DMS153 treated with DMSO at 0.1 percent for 48 hours (cell line): ENCODE results near the gene SEMA5A.
A peak's percentile ranks its signal among the peaks of the same experiment; 100 is the strongest.

ENCODE experiments used
- DNase-seq: peaks from one replicate; lab custom pipeline; 2025; ENCODE audit not compliant: unreplicated experiment; lab: John Stamatoyannopoulos, UW

The SEMA5A gene

DNA sequence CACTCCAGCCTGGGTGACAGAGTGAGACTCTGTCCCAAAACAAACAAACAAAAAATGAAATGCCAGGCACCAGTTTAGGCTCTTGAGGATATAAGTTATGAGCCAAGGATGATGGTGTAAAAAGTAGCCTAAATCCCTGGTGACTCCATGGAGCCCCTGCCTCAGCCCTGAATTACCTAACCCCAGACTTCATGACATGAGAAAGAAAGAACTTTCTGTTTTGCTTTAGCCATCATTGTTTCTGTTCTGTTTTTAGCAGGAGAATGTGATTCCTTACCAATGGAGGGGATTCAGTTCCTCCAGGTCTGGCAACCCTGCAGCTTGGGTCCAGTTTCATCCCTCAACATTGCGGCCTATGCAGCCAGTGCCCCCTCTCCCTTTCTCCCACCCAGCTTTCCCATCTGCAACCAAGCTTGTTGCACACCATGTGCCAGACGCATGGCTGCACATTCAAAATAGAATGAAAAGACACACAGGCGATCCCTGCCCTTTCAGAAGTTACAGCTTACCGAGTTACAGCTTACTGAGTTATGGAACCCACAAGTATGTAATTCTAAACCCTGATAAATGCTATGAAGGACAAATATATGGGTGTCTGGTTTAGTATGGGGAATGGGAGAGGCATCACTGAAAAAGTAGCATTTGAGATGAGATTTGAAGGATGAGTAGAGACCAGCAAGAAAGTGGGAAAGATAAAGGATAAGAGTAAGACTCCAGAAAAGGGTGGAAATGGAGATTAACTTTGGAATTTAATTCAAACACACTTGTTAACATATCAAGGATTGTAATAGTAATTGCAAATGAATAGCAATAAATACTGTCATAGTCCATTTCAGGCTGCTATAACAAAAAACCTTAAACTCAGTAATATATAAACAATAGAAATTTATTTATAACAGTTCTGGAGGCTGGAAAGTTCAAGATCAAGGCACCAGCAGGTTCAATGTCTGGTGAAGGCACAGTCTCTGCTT, 6.0 kb upstream of the SEMA5A start:
- DNase-seq, result no peak

DNA sequence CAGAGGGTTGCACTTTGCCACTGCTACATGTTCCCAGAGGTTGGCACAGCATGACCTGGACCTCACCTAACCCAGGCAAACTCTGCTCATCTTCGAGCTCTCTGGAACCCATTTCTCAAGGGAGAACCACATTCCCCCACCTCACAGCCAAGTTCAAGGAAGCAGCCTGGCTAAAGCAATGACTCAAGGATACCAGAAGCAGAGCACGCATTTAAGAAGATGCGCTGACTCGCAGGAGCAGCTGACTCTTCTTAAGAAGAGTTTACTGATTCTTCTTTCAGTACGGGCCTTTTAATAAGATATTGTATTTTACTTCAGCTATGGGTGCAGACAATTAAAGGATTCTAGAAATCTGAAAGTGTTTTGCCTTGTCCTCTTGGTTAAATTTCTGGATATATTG, 4.1 kb upstream of the SEMA5A start:
- no peak for DNase-seq

DNA sequence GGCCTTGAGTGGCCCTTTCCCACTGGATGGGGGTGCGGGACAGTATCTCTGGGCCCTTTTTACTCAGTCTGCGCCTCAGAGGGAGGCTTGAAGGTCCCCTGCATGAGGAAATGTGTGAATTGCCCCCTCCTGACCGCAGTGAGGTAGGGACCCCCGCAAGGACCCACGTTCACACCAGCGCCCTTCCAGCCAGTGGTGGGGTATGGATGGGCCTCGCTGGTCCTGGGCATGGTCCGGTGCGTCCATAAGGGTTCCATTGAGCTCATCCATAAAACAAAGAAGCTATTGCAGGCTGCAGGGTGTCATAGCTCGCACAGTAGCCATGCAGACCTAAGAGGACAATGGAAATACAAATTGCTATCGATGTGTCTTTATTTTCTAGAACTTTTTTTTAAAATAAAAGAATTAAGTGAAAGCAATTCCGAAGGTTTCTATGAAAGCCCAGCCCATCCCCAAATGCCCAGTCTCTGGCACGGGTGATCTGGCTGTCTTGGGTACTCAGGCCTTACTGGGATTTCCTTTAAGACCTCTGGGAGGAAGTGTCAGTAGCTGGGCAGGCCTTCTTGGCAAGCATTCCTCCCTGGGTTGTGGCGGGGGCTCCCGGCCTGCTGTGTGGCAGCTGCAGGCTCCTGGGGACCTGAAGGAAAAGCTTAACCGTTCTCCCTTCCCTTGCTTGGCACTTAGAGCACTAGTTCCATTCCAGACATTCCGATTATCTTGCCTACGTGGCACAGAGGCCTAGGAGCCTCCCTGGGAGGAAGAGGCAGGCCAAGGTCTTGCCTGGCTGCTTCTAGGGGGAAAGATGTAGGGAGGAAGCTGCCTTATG, 1.5 kb upstream of the SEMA5A start:
- no peak for DNase-seq

GRCh38 chr5:9545136-9545991, 511 bp downstream of the SEMA5A start:
- DNase-seq, result no peak

GRCh38 chr5:9544502-9545135, 1.3 kb downstream of the SEMA5A start:
- peak; percentile 89 for DNase-seq

DNA sequence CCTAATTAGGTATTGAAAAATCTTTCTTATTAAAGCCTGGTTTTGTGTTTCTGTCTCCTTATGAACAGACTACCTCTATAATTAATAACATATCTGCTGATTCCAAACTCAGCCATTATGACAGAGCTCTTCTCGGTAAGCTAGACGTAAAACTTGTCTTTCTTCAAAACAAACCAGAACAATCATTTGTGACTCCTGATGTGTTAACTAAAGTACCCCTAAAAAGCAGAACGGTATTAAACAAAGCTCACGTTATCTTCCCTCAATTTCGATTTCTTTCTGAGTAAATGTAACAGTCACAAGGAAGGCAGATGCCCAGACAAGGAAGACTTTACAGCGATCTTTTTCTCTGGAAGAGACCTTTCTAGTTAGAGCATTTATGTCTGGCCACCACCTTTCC, 1.8 kb downstream of the SEMA5A start:
- peak; percentile 53 for DNase-seq

GRCh38 chr5:9543311-9543920, 2.5 kb downstream of the SEMA5A start:
- no peak for DNase-seq

DNA sequence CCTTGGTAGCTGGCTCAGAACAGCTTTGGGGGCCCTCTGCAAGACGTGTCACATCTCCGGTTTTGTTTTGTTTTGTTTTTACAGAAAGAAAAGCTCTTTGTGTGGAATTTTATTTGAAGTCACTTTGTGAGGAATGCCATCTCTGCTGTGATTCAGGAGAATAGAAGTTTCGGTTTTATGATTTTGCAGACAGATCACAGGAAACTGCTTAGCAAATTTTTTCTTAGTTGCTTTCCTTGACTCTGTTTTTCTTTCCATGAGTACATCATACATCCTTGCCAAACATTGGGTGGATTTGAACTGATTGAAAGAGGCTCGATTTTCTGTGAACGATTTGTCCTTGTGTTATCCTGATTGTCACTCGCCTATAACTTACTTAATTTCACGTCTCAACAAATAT, 5.1 kb downstream of the SEMA5A start:
- DNase-seq, result no peak

- DNase-seq, result no peak
Observed at GRCh38 chr5:9538504-9538903, 7.4 kb downstream of the SEMA5A start.

DNA sequence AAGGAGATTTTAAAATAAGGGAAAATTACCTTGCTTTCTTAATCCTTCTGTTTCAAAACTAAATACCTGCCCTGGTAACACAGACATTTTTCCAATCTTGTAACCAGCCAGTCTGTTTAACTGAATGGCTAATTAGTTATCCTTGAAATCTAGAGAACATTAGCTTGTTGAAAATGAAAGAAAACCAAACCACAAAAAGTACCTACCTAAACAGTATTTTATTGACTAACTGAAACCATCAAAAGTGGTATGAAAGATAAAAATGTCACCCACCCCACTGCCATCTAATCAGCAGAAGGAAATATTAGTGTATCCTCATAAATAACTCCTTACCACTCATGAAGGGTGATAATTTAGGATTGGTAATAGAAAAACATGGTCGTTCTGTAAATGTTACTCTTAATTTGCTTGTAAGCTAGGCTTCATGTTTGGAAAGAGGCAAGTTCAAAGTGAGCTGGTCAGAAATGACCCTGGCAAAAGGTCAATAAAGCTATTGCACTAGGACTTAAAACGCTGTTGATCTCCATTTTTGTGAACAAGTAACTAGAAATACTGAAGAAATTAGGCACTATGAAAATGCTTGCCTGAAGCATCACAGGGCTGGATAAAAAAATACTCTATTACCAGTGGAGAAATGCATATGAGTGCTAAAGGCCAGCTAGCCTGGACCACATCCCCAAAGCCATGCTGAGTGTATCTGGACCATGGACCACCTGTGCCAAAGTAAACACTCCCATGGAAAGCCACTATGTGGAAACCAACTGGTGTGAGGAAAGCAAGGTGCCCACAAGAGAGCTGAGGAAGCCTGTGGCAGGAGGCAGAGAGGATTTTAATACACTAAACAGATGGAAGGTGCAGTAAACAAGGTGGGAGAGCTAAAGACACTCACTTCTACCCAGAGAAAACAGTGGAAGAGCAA, 8.4 kb downstream of the SEMA5A start:
- no peak for DNase-seq

- no peak for DNase-seq
Observed at GRCh38 chr5:9536717-9537116, 9.2 kb downstream of the SEMA5A start.

DNA sequence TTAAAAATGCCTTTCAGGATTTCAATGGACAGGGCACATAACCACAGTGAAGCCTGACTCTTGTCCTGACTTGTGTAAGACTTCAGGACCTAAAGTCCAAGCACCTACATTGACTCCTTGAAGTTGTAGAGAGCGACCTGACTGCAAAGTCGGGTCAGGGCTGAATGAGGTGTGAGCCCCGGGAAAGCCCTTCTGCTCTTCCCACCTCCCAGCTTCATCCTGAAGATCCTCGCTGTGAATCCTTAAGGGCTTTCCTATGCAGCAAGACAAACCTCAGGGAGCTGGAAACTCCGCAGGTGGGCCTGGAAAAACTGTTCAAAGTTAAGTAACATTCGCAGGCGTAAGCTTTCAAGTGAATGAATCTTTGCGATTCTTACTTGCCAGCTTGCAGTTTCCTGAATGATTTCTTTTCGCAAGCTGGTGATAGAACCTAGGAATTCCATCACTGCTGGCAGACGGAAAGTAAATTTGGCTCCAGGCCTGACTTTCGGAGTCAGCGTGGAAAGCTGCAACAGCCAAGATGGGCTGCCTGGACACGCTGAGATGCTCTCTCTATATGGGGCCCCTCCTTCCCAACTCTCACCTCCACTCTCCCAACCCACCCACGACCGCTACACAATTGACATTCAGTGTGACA, 10.9 kb downstream of the SEMA5A start:
- DNase-seq, result no peak

- DNase-seq, result no peak
Observed at GRCh38 chr5:9533562-9534364, 12.1 kb downstream of the SEMA5A start.

DNA sequence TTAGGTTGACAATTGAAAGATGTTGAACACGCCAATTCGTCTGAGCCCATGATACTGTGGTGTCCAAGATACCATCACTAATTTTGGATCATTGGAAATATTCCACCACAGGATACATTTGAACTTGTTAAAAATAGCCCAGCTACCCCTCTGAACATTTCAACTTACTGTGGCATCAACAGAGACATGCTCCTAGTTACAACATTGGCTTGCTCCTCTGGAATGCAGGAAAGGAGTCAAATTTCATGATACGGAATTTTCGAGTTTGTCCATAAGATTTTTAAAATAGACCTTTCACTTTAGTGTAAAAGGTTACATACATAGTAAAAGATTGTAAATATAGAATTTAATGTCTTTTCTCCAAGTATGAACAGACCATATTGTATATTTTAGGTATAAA, 12.8 kb downstream of the SEMA5A start:
- DNase-seq, result no peak

DNA sequence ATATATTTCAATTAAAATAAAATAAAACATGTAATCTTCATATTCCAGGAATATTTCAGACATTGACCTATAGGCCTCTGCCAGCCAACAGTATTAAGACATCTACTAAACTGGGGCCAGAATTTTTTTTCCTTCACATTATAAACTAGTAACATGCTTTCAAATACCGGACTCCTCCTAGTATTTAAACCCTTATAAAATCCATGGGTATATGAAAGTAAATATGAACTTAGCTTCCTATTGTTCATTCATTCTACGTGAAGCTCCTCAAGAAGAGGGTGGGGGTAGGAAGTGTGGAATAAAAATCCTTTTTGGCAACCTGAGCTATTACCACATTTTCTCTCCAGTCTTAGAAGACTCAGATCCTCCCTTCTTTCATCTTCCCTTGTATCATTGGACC, 16.4 kb downstream of the SEMA5A start:
- no peak for DNase-seq

GRCh38 chr5:9529041-9529480, 16.8 kb downstream of the SEMA5A start:
- DNase-seq, result no peak

- no peak for DNase-seq
Observed at GRCh38 chr5:9524941-9525340, 20.9 kb downstream of the SEMA5A start.
